HepG2 (cell line): ENCODE results near the gene TTBK1. TPM values are rescaled to one million over a fixed set of nuclear protein-coding genes. Genes with fewer than 3 reads are reported as not detected.

Source experiments
- ATAC-seq: fragments of 200-7000 bp; cut with Tn5 transposase; 3 replicates; pipeline ENCODE4 v1.9.1; 2020; ENCODE audit warnings: mild to moderate bottlenecking, moderate library complexity
- BruUV-seq: library from RNA; stranded (reverse); fragments of 400-500 nt; replicated peaks from 2 replicates; lab custom pipeline; 2021; lab: Mats Ljungman, UMichigan
- CTCF ChIA-PET: fragments of 300-600 bp; formaldehyde crosslinking; extraction: SDS; loops from one replicate; lab custom pipeline; 2021; ENCODE audit warnings: low total read pairs, inconsistent platforms, low intra/inter-chr PET ratio; lab: Yijun Ruan, JAX
- POLR2A ChIA-PET: fragments of 350-600 bp; sonication (Branson Sonifier 250); formaldehyde crosslinking; loops from one replicate; lab custom pipeline; 2020; ENCODE audit warnings: antibody characterized with exemption, inconsistent platforms; lab: Yijun Ruan, JAX
- DNase-seq: peaks from one replicate; pipeline ENCODE4 v3.0.0-alpha.2; 2015; ENCODE audit warnings: low spot score
- FAIRE-seq: peaks from 3 replicates; lab custom pipeline; 2011; peaks lifted over from hg19 to GRCh38; lab: Jason Lieb, UNC
- H2AFZ ChIP-seq: one replicate; pipeline ENCODE4 v1.6.1; 2011; ENCODE audit warnings: low read length, inconsistent platforms
- H3K27ac ChIP-seq: fragments of 300-600 bp; 3 replicates; pipeline ENCODE4 v1.8.0; 2011; ENCODE audit warnings: mixed run types, mild to moderate bottlenecking, mixed read lengths, low read length, inconsistent platforms; ENCODE audit not compliant: insufficient read depth; ENCODE audit errors: extremely low read length
- H3K27me3 ChIP-seq, 2 experiments: fragments of 200-600 bp in 1 of 2; 2 replicates in 1 of 2; 3 replicates in 1 of 2; pipeline versions ENCODE4 v1.6.0 to v1.8.0; 2011; ENCODE audit warnings: low read length in 2 of 2, mild to moderate bottlenecking in 2 of 2, moderate library complexity in 2 of 2, inconsistent platforms in 1 of 2; ENCODE audit not compliant: insufficient read depth in 2 of 2, control insufficient read depth in 1 of 2
- H3K36me3 ChIP-seq, 2 experiments: fragments of 200-600 bp in 1 of 2; replicated peaks in 1 of 2; 2 replicates in 1 of 2; 3 replicates in 1 of 2; pipeline versions ENCODE4 v1.5.1 to v1.8.0; 2011; ENCODE audit warnings: low read length in 2 of 2, inconsistent platforms in 1 of 2; ENCODE audit not compliant: insufficient read depth in 2 of 2, control insufficient read depth in 1 of 2
- H3K4me1 ChIP-seq: 2 replicates; pipeline ENCODE4 v1.5.1; 2012; ENCODE audit warnings: low read length, inconsistent platforms; ENCODE audit not compliant: insufficient read depth
- H3K4me2 ChIP-seq: 2 replicates; pipeline ENCODE4 v1.6.0; 2011; ENCODE audit warnings: low read depth, low read length, inconsistent platforms
- H3K4me3 ChIP-seq, 3 experiments: fragments of 200-600 bp in 1 of 3; sonication (generic), shearing (Covaris generic) in 1 of 3; replicated peaks in 1 of 3; 2 replicates each; pipeline ENCODE4 v1.5.1; 2011 to 2016; ENCODE audit warnings: low read length in 3 of 3, inconsistent platforms in 2 of 3, low read depth in 2 of 3, mild to moderate bottlenecking in 2 of 3, control low read depth in 1 of 3, mixed read lengths in 1 of 3; ENCODE audit not compliant: insufficient read depth in 1 of 3
- H3K79me2 ChIP-seq: one replicate; pipeline ENCODE4 v1.6.1; 2011; ENCODE audit warnings: low read length, inconsistent platforms; ENCODE audit not compliant: insufficient read depth
- H3K9ac ChIP-seq: 2 replicates; pipeline ENCODE4 v1.6.0; 2011; ENCODE audit warnings: mild to moderate bottlenecking, low read depth, low read length, inconsistent platforms; ENCODE audit not compliant: insufficient read depth
- H3K9me3 ChIP-seq: 2 replicates; pipeline ENCODE4 v1.5.1; 2012; ENCODE audit warnings: mild to moderate bottlenecking, low read length
- H4K20me1 ChIP-seq: 2 replicates; pipeline ENCODE4 v1.6.0; 2011; ENCODE audit warnings: inconsistent platforms, mild to moderate bottlenecking, low read length, moderate library complexity; ENCODE audit not compliant: insufficient read depth
- AHDC1 ChIP-seq: sonication (generic); formaldehyde crosslinking; IDR thresholded peaks from 2 replicates; pipeline ENCODE4 v1.5.1; 2020; ENCODE audit warnings: mild to moderate bottlenecking, missing genetic modification reagents, borderline replicate concordance
- CREB3 ChIP-seq: sonication (generic); formaldehyde crosslinking; IDR thresholded peaks from 2 replicates; pipeline ENCODE4 v1.5.0; 2020; ENCODE audit warnings: missing genetic modification reagents
- EED ChIP-seq: sonication (generic); formaldehyde crosslinking; IDR thresholded peaks from 2 replicates; pipeline ENCODE4 v1.5.0; 2020; ENCODE audit warnings: mild to moderate bottlenecking, missing genetic modification reagents
- GTF3A ChIP-seq: sonication (generic); formaldehyde crosslinking; conservative IDR thresholded peaks from 2 replicates; pipeline ENCODE4 v1.4.0; 2020; ENCODE audit warnings: mild to moderate bottlenecking, missing genetic modification reagents
- KLF16 ChIP-seq, 2 experiments: sonication (generic) in 1 of 2; formaldehyde crosslinking in 1 of 2; IDR thresholded peaks; 2 replicates each; pipeline versions ENCODE4 v1.6.1 to v1.8.0; 2016 to 2023; ENCODE audit warnings: missing genetic modification reagents in 2 of 2, missing compliant biosample characterization in 1 of 2
- SAP130 ChIP-seq: IDR thresholded peaks from 2 replicates; pipeline ENCODE4 v1.6.1; 2016; ENCODE audit warnings: low read depth
- SCMH1 ChIP-seq: sonication (generic); formaldehyde crosslinking; IDR thresholded peaks from 2 replicates; pipeline ENCODE4 v1.9.0; 2021; ENCODE audit warnings: missing genetic modification reagents, mild to moderate bottlenecking, borderline replicate concordance
- SKI ChIP-seq: fragments of 450-650 bp; IDR thresholded peaks from one replicate; pipeline ENCODE4 v1.6.1; 2018; ENCODE audit warnings: mild to moderate bottlenecking; ENCODE audit not compliant: partially characterized antibody
- SNAPC5 ChIP-seq: sonication (generic); formaldehyde crosslinking; IDR thresholded peaks from 2 replicates; pipeline ENCODE4 v1.8.1; 2023; ENCODE audit warnings: mild to moderate bottlenecking, missing genetic modification reagents, borderline replicate concordance
- ZBTB33 ChIP-seq: sonication (generic); formaldehyde crosslinking; IDR thresholded peaks from 2 replicates; pipeline ENCODE4 v1.4.0; 2020; ENCODE audit warnings: missing genetic modification reagents
- ZNF576 ChIP-seq: sonication (generic); formaldehyde crosslinking; IDR thresholded peaks from 2 replicates; pipeline ENCODE4 v1.4.0; 2020; ENCODE audit warnings: mild to moderate bottlenecking, missing genetic modification reagents
- ZNF644 ChIP-seq: IDR thresholded peaks from 2 replicates; pipeline ENCODE4 v1.6.1; 2016; ENCODE audit warnings: low read depth
- WGBS: methylation state at CpG from one replicate; pipeline ENCODE4 v1.1.6; 2017; ENCODE audit warnings: low lambda C conversion rate; 5-methylcytosine and 5-hydroxymethylcytosine counted together
- in situ Hi-C: cut with HindIII; loops from 2 replicates; pipeline ENCODE4 v1.10.0; 2017; ENCODE audit warnings: low pct_unique_long_range_greater_than_20kb; ENCODE audit not compliant: extremely low pct_ligation_motif_present
- intact Hi-C: fragments of 100-400 bp; cut with micrococcal nuclease; formaldehyde crosslinking; loops from one replicate; pipeline ENCODE4 v1.10.0; 2022; ENCODE audit not compliant: unreplicated experiment
- polyA plus RNA-seq, 8 experiments: library from polyadenylated mRNA; depleted of rRNA in 3 of 8; stranded (reverse) in 7 of 8; unstranded in 1 of 8; fragments of >200 nt; fragmentation: Illumina TruSeq in 4 of 8; extraction: Trizol in 4 of 8; gene quantifications; 2 replicates each; pipeline versions ENCODE4 v1.2.1 to v1.2.3, GENCODE V29; 2011 to 2016; ENCODE audit warnings: low read depth in 4 of 8, missing spikeins in 1 of 8, mixed read lengths in 1 of 8; ENCODE audit not compliant: insufficient read depth in 1 of 8
- total RNA-seq, 5 experiments: library from RNA; depleted of rRNA; stranded (reverse); fragments of >200 nt; fragmentation: Illumina TruSeq; extraction: Trizol; gene quantifications; 2 replicates each; pipeline ENCODE4 v1.2.3, GENCODE V29; 2016; ENCODE audit warnings: low read depth in 1 of 5

TTBK1 gene
- total and polyA plus RNA-seq, 2 of the 13 experiments (the other 11 are each of a cell fraction or from before 2014, with no cell fraction given) = 0.24 to 0.33 TPM

- H3K27ac ChIP-seq = no peak overlapping the region
- H3K9ac ChIP-seq = no peak overlapping the region
- 58% methylated on average over 4 of the region's 4 CpGs for WGBS
- DNase-seq (no peak), FAIRE-seq (no peak), ATAC-seq (no peak)
- no peak overlapping the region for H2AFZ ChIP-seq
- ChIA-PET CTCF (interaction anchor here (2.9 kb wide), 1 partner anchor 125 kb away, joined by 13 read pairs; no protein-coding TSS in a partner anchor), POLR2A (no interaction called here)
- peaks cover 0 to 23% of the 10 kb centered on the region in 2 experiments; a peak in 2 of 5 replicates for H3K27me3 ChIP-seq
- peaks cover 20% of the 10 kb centered on the region for H3K4me1 ChIP-seq
- BruUV-seq = no TSS peak
- no peaks in the 10 kb centered on the region for H3K9me3 ChIP-seq
- H4K20me1 ChIP-seq = no peaks in the 10 kb centered on the region
- peaks cover 6% of the 10 kb centered on the region for H3K79me2 ChIP-seq
- no peak overlapping the region for H3K4me2 ChIP-seq
- 0 out of 5 replicates have a peak, but pooled peaks cover 0 to 4% of the 10 kb centered on the region in 2 experiments for H3K36me3 ChIP-seq
- H3K4me3 ChIP-seq = no peak overlapping the region
- intact Hi-C loops (no loop called here), in situ Hi-C loops (no loop called here)
- no peak for TF ChIP-seq SAP130 (CRISPR knock-in tag)
- no peak for TF ChIP-seq SKI
- TF ChIP-seq SNAPC5 = no peak
- no peak for TF ChIP-seq AHDC1 (CRISPR knock-in tag)
- TF ChIP-seq GTF3A (CRISPR knock-in tag) = no peak
- TF ChIP-seq EED (CRISPR knock-in tag) = no peak
- no peak for TF ChIP-seq SCMH1
- TF ChIP-seq ZBTB33 (CRISPR knock-in tag) = no peak
- no peak for TF ChIP-seq ZNF576 (CRISPR knock-in tag)
- no peak for TF ChIP-seq KLF16 (CRISPR knock-in tag; IDR thresholded peaks at IDR 0.05)
- no peak for TF ChIP-seq ZNF644 (CRISPR knock-in tag)
- TF ChIP-seq CREB3 (CRISPR knock-in tag) = no peak
Measured at GRCh38 chr6:43231053-43231452, 12.2 kb upstream of the TTBK1 start.
